T-helper 1 cell treated with Interleukin-12 subunit alpha and Interleukin-12 subunit beta and Interleukin-4 antibody, amounts not matched to agents 30 μg/mL and 1 μg/mL, for 36 hours (primary cell): ENCODE data around the gene U2SURP.
"Not testable (repeated sequence)": the region's sequence is repeated elsewhere in the genome, so short reads cannot be mapped to it uniquely, and the experiment has no call there.

Experiments
- H3K27ac Mint-ChIP-seq: one replicate; pipeline ENCODE4 v1.8.0; 2021; ENCODE audit warnings: mild to moderate bottlenecking, mixed read lengths
- H3K27me3 Mint-ChIP-seq: one replicate; pipeline ENCODE4 v1.8.0; 2021; ENCODE audit warnings: low read depth, mixed read lengths
- H3K36me3 Mint-ChIP-seq: one replicate; pipeline ENCODE4 v1.8.0; 2021; ENCODE audit warnings: low read depth, mixed read lengths
- H3K4me1 Mint-ChIP-seq: one replicate; pipeline ENCODE4 v1.8.0; 2021; ENCODE audit warnings: low read depth, mixed read lengths
- H3K4me3 Mint-ChIP-seq: one replicate; pipeline ENCODE4 v1.8.0; 2021; ENCODE audit warnings: mild to moderate bottlenecking, moderate library complexity, mixed read lengths
- H3K9me3 Mint-ChIP-seq: one replicate; pipeline ENCODE4 v1.8.0; 2021; ENCODE audit warnings: mixed read lengths

Gene U2SURP

DNA sequence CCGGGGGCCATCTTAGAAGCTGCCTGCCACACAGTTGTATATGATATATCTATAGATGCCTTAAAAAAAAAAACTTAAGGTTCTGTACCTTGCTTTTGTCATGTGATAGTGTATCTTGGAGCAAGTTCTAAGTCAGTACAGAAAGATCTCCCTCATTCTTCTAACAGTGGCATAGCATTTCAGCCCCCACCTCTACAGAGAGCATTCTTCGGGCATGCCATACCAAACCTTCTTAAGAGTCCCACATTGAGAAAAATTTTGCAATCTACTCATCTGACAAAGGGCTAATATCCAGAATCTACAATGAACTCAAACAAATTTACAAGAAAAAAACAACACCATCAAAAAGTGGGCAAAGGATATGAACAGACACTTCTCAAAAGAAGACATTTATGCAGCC lies 13.1 kb upstream of the U2SURP start:
- not testable (repeated sequence) for H3K36me3 Mint-ChIP-seq, H3K27ac Mint-ChIP-seq, H3K9me3 Mint-ChIP-seq, H3K4me3 Mint-ChIP-seq, H3K4me1 Mint-ChIP-seq
- peaks cover 23% of the 10 kb centered on the region for H3K27me3 Mint-ChIP-seq

DNA sequence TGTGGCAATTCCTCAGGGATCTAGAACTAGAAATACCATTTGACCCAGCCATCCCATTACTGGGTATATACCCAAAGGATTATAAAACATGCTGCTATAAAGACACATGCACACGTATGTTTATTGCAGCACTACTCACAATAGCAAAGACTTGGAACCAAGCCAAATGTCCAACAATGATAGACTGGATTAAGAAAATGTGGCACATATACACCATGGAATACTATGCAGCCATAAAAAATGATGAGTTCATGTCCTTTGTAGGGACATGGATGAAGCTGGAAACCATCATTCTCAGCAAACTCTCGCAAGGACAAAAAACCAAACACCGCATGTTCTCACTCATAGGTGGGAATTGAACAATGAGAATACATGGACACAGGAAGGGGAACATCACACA lies 12.5 kb upstream of the U2SURP start:
- peaks cover 20% of the 10 kb centered on the region for H3K27me3 Mint-ChIP-seq
- not testable (repeated sequence) for H3K4me1 Mint-ChIP-seq, H3K36me3 Mint-ChIP-seq, H3K9me3 Mint-ChIP-seq, H3K27ac Mint-ChIP-seq, H3K4me3 Mint-ChIP-seq

DNA sequence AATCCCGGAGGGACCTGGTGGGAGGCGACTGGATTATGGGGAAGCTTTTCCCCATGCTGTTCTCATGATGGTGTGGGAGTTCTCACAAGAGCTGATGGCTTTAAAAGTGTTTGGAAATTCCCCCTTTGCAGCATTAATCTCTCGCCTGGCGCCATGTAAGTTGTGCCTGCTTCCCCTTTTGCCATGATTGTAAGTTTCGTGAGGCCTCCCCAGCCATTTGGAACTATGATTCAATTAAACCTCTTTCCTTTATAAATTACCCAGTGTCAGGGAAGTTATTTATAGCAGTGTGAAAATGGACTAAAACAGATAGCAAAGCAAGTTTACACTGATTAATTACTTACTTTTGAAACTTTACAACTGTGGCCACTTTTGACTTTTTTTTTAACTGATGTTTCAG lies 10.6 kb upstream of the U2SURP start:
- Mint-ChIP-seq H3K36me3 (no peaks in the 10 kb centered on the region), H3K27ac (no peak overlapping the region), H3K4me3 (no peak overlapping the region), H3K4me1 (peaks cover 9% of the 10 kb centered on the region), H3K27me3 (peaks cover 7% of the 10 kb centered on the region), H3K9me3 (no peaks in the 10 kb centered on the region)

DNA sequence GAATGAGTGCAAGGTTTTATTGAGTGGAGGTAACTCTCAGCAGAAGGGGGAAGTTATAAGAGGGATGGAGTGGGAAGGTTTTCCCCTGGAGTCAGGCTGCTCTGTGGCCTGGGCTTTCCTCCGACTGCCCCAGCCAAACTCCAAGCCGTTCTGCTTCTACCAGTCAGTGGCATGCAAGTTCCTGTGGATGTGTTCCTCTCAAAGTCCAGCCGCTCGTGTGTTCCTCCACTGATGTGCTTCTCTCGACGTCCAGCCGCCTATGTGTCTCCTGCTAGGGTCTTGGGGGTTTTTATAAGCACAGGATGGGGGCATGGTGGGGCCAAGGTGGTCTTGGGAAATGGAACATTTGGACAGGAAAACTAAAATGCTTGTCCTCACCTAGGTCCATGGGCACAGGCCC lies 9.0 kb upstream of the U2SURP start:
- peaks cover 7% of the 10 kb centered on the region for H3K27me3 Mint-ChIP-seq

DNA sequence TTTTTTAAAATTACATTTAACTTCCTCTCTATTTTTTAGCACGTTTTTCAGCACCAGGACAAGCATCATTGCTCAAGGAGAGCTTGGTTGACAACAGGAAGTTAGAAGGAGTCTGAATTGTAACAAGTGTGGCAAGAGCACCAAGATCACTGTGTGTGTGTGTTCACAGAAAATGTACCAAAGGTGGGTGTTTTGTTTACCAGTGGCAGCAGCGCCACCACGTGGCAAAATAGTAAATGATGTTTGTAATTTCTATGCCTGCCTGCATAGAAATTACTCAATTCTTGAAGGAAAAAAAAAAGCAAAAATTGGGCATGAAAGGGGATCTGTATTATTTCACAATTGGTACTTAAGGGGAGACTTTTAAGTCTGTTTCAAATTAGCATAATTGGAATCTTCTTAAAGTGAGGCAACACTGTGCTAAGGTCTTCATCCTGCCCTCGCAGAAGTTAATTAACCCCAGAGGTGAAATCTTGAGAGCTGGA lies 7.4 kb upstream of the U2SURP start:
- H3K27me3 Mint-ChIP-seq = peaks cover 13% of the 10 kb centered on the region
- no peak overlapping the region for H3K4me3 Mint-ChIP-seq
- H3K27ac Mint-ChIP-seq = no peak overlapping the region
- no peaks in the 10 kb centered on the region for H3K36me3 Mint-ChIP-seq
- peaks cover 5% of the 10 kb centered on the region for H3K4me1 Mint-ChIP-seq
- H3K9me3 Mint-ChIP-seq = no peaks in the 10 kb centered on the region

More for the DNA sequence above, 9.0 kb upstream of the U2SURP start:
- Mint-ChIP-seq H3K4me3 (no peak overlapping the region), H3K36me3 (no peaks in the 10 kb centered on the region), H3K27ac (no peak overlapping the region), H3K4me1 (peaks cover 9% of the 10 kb centered on the region), H3K9me3 (no peaks in the 10 kb centered on the region)

GRCh38 chr3:142997330-142997729 lies 4.0 kb upstream of the U2SURP start:
- no peak overlapping the region for H3K27ac Mint-ChIP-seq
- peaks cover 14% of the 10 kb centered on the region for H3K4me1 Mint-ChIP-seq
- H3K4me3 Mint-ChIP-seq = no peak overlapping the region
- H3K27me3 Mint-ChIP-seq = peaks cover 10% of the 10 kb centered on the region
- H3K9me3 Mint-ChIP-seq = no peaks in the 10 kb centered on the region
- no peaks in the 10 kb centered on the region for H3K36me3 Mint-ChIP-seq

GRCh38 chr3:142998439-142998838 lies 2.9 kb upstream of the U2SURP start:
- H3K36me3 Mint-ChIP-seq = no peaks in the 10 kb centered on the region
- no peak overlapping the region for H3K4me3 Mint-ChIP-seq
- H3K9me3 Mint-ChIP-seq = no peaks in the 10 kb centered on the region

GRCh38 chr3:142999881-143000280 lies 1.5 kb upstream of the U2SURP start:
- Mint-ChIP-seq H3K27ac (peak overlapping the region; percentile 98), H3K4me3 (peak overlapping the region; percentile 95), H3K27me3 (peaks cover 7% of the 10 kb centered on the region), H3K9me3 (no peaks in the 10 kb centered on the region), H3K36me3 (peaks cover 2% of the 10 kb centered on the region), H3K4me1 (peaks cover 19% of the 10 kb centered on the region)

More at GRCh38 chr3:142998439-142998838, 2.9 kb upstream of the U2SURP start:
- Mint-ChIP-seq H3K4me1 (peaks cover 19% of the 10 kb centered on the region), H3K27ac (no peak overlapping the region), H3K27me3 (peaks cover 10% of the 10 kb centered on the region)

GRCh38 chr3:143000528-143000927 lies 842 bp upstream of the U2SURP start:
- peaks cover 7% of the 10 kb centered on the region for H3K27me3 Mint-ChIP-seq
- H3K9me3 Mint-ChIP-seq = no peaks in the 10 kb centered on the region
- peaks cover 2% of the 10 kb centered on the region for H3K36me3 Mint-ChIP-seq

DNA sequence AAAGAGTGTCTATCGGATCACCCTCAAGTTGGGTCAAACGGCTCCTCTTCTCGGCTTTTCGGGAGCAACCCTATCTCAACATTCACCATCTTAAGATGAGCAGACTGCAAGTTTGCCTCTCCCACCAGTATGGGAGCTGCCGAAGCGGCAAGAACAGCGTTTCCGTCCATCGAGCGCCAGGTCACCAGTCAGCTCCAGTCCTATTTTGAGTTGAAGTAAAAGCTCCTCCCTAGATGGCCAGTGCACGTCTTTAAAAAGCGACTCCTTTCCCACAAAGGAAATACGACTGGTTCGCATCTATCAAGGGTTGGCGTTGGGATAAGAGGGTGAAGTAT lies 369 bp upstream of the U2SURP start:
- Mint-ChIP-seq H3K36me3 (peaks cover 2% of the 10 kb centered on the region), H3K4me3 (peak overlapping the region; percentile 95), H3K4me1 (peaks cover 23% of the 10 kb centered on the region), H3K9me3 (no peaks in the 10 kb centered on the region), H3K27ac (peak overlapping the region; percentile 98), H3K27me3 (peaks cover 7% of the 10 kb centered on the region)

More at GRCh38 chr3:143000528-143000927, 842 bp upstream of the U2SURP start:
- H3K4me3 Mint-ChIP-seq = peak overlapping the region; percentile 95
- peaks cover 22% of the 10 kb centered on the region for H3K4me1 Mint-ChIP-seq
- peak overlapping the region; percentile 98 for H3K27ac Mint-ChIP-seq

- Mint-ChIP-seq H3K4me1 (peaks cover 34% of the 10 kb centered on the region), H3K4me3 (peak overlapping the region; percentile 95), H3K9me3 (no peaks in the 10 kb centered on the region), H3K27me3 (peaks cover 7% of the 10 kb centered on the region), H3K27ac (peak overlapping the region; percentile 98), H3K36me3 (peaks cover 2% of the 10 kb centered on the region)
Observed at GRCh38 chr3:143002083-143002712, 828 bp downstream of the U2SURP start.

GRCh38 chr3:143002727-143003126 lies 1.4 kb downstream of the U2SURP start:
- Mint-ChIP-seq H3K27me3 (peaks cover 6% of the 10 kb centered on the region), H3K36me3 (peaks cover 4% of the 10 kb centered on the region), H3K9me3 (no peaks in the 10 kb centered on the region), H3K4me3 (peak overlapping the region; percentile 95), H3K4me1 (peaks cover 37% of the 10 kb centered on the region), H3K27ac (peak overlapping the region; percentile 98)

- H3K4me3 Mint-ChIP-seq = no peak overlapping the region
- H3K4me1 Mint-ChIP-seq = peaks cover 47% of the 10 kb centered on the region
- no peaks in the 10 kb centered on the region for H3K27me3 Mint-ChIP-seq
- no peaks in the 10 kb centered on the region for H3K9me3 Mint-ChIP-seq
- H3K27ac Mint-ChIP-seq = no peak overlapping the region
- H3K36me3 Mint-ChIP-seq = peaks cover 4% of the 10 kb centered on the region
Observed at GRCh38 chr3:143004823-143005222, 3.5 kb downstream of the U2SURP start.

- peaks cover 11% of the 10 kb centered on the region for H3K36me3 Mint-ChIP-seq
- H3K4me1 Mint-ChIP-seq = peaks cover 55% of the 10 kb centered on the region
- no peak overlapping the region for H3K4me3 Mint-ChIP-seq
- peak overlapping the region; percentile 1 for H3K27ac Mint-ChIP-seq
- H3K27me3 Mint-ChIP-seq = no peaks in the 10 kb centered on the region
- no peaks in the 10 kb centered on the region for H3K9me3 Mint-ChIP-seq
Observed at GRCh38 chr3:143010024-143010423, 8.7 kb downstream of the U2SURP start.

DNA sequence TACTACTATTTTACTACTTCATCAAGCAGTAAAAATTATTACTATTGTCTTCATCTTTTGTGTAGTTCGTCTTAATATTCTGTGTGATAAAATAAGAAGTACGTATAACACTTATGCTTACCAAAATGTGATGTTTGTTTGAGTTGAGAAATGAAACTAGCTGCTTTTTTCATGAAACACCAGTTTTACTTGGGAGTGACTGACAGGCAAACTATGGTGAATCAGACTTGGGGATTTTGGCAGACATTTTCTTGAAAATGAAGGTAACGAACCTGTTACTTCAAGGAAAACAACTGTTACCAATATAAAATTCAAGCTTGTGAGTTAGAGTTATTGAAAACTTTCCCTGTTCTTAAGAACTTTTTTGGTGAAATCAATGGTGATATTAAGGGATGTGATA lies 10.3 kb downstream of the U2SURP start:
- Mint-ChIP-seq H3K36me3 (peaks cover 11% of the 10 kb centered on the region), H3K27ac (peak overlapping the region; percentile 84), H3K4me1 (peaks cover 46% of the 10 kb centered on the region), H3K4me3 (peak overlapping the region; percentile 70), H3K27me3 (no peaks in the 10 kb centered on the region), H3K9me3 (no peaks in the 10 kb centered on the region)

- Mint-ChIP-seq H3K4me3 (no peak overlapping the region), H3K36me3 (peaks cover 24% of the 10 kb centered on the region), H3K27ac (no peak overlapping the region), H3K27me3 (no peaks in the 10 kb centered on the region), H3K9me3 (no peaks in the 10 kb centered on the region), H3K4me1 (peaks cover 33% of the 10 kb centered on the region)
Observed at GRCh38 chr3:143014921-143015320, 13.6 kb downstream of the U2SURP start.
